HCT116 (cell line): ENCODE measurements around the gene C5orf24. TPM values are rescaled to one million over a fixed set of nuclear protein-coding genes. Genes with fewer than 3 reads are reported as not detected.

Experiments
- ATAC-seq: fragments of 200-7000 bp; cut with Tn5 transposase; 2 replicates; pipeline ENCODE4 v1.9.1; 2020; ENCODE audit warnings: mild to moderate bottlenecking, moderate library complexity
- BruUV-seq: library from RNA; stranded (reverse); fragments of 400-500 nt; replicated peaks from 2 replicates; lab custom pipeline; 2021; lab: Mats Ljungman, UMichigan
- CTCF ChIA-PET: fragments of 300-600 bp; sonication (Branson Sonifier 250); formaldehyde crosslinking; loops from one replicate; lab custom pipeline; 2021; ENCODE audit warnings: antibody characterized with exemption; lab: Charles Lee
- POLR2A ChIA-PET: fragments of 300-600, 350-600 bp; sonication (Branson Sonifier 250); formaldehyde crosslinking; loops from one replicate; lab custom pipeline; 2021; ENCODE audit warnings: antibody characterized with exemption; lab: Charles Lee
- RAD21 ChIA-PET, 2 experiments: fragments of 300-600 bp; sonication (Branson Sonifier 250); formaldehyde crosslinking; loops; one replicate each; lab custom pipeline; 2023; ENCODE audit warnings: low total read pairs in 2 of 2; ENCODE audit not compliant: uncharacterized antibody in 2 of 2, unreplicated experiment in 2 of 2, low non-redundant PET in 1 of 2; lab: Charles Lee
- DNase-seq: peaks from one replicate; pipeline ENCODE4 v3.0.0-alpha.2; 2010; ENCODE audit warnings: low read depth, low spot score
- H2AFZ ChIP-seq: fragments of 200-600 bp; shearing (Covaris generic), sonication (generic); 2 replicates; pipeline ENCODE4 v1.6.1; 2017; ENCODE audit warnings: low read depth, mixed run types, mixed read lengths, antibody characterized with exemption, low read length; ENCODE audit not compliant: poor library complexity, severe bottlenecking
- H3K27ac ChIP-seq: 2 replicates; pipeline ENCODE4 v1.5.1; 2012; ENCODE audit warnings: low read depth, low read length
- H3K27me3 ChIP-seq: fragments of 200-600 bp; sonication (generic); 2 replicates; pipeline ENCODE4 v1.6.1; 2016; ENCODE audit warnings: mixed run types, low read length, mixed read lengths; ENCODE audit not compliant: insufficient read depth
- H3K36me3 ChIP-seq, 2 experiments: fragments of 200-500 bp in 1 of 2; fragments of 200-600 bp in 1 of 2; sonication (Bioruptor generic) in 1 of 2; sonication (generic) in 1 of 2; 2 replicates each; pipeline versions ENCODE4 v1.5.1 to v1.6.1; 2014 to 2016; ENCODE audit warnings: low read length in 2 of 2, inconsistent platforms in 1 of 2, mixed read lengths in 1 of 2, mixed run types in 1 of 2; ENCODE audit not compliant: insufficient read depth in 2 of 2, control insufficient read depth in 1 of 2
- H3K4me1 ChIP-seq, 2 experiments: fragments of 200-600 bp in 1 of 2; sonication (generic) in 1 of 2; 2 replicates each; pipeline versions ENCODE4 v1.5.1 to v1.6.1; 2012 to 2017; ENCODE audit warnings: low read length in 2 of 2, inconsistent platforms in 1 of 2, mild to moderate bottlenecking in 1 of 2, mixed read lengths in 1 of 2, mixed run types in 1 of 2, moderate library complexity in 1 of 2; ENCODE audit not compliant: insufficient read depth in 2 of 2, control insufficient read depth in 1 of 2
- H3K4me2 ChIP-seq: fragments of 200-600 bp; sonication (generic); 2 replicates; pipeline ENCODE4 v1.6.1; 2017; ENCODE audit warnings: mixed run types, low read length, mixed read lengths
- H3K4me3 ChIP-seq, 2 experiments: fragments of 200-600 bp in 1 of 2; sonication (generic) in 1 of 2; replicated peaks in 1 of 2; 2 replicates each; pipeline ENCODE4 v1.5.1; 2011 to 2016; ENCODE audit warnings: low read length in 2 of 2, control low read depth in 1 of 2, low read depth in 1 of 2, mild to moderate bottlenecking in 1 of 2, mixed read lengths in 1 of 2, mixed run types in 1 of 2
- H3K79me2 ChIP-seq: fragments of 200-600 bp; sonication (generic); 2 replicates; pipeline ENCODE4 v1.6.1; 2017; ENCODE audit warnings: mild to moderate bottlenecking, mixed run types, low read length, moderate library complexity, mixed read lengths; ENCODE audit not compliant: insufficient read depth
- H3K9ac ChIP-seq: fragments of 200-600 bp; sonication (generic); 2 replicates; pipeline ENCODE4 v1.6.1; 2016; ENCODE audit warnings: low read length, mixed read lengths
- H3K9me2 ChIP-seq: fragments of 200-600 bp; sonication (generic), shearing (Covaris generic); 2 replicates; pipeline ENCODE4 v1.6.1; 2017; ENCODE audit warnings: mixed run types, mild to moderate bottlenecking, moderate library complexity; ENCODE audit not compliant: insufficient read depth
- H3K9me3 ChIP-seq, 2 experiments: fragments of 200-500 bp in 1 of 2; fragments of 200-600 bp in 1 of 2; sonication (Bioruptor generic) in 1 of 2; sonication (generic) in 1 of 2; 2 replicates each; pipeline ENCODE4 v1.6.1; 2014 to 2017; ENCODE audit warnings: low read length in 2 of 2, mixed read lengths in 2 of 2, inconsistent platforms in 1 of 2, low read depth in 1 of 2, mild to moderate bottlenecking in 1 of 2, mixed run types in 1 of 2, moderate library complexity in 1 of 2; ENCODE audit not compliant: control insufficient read depth in 1 of 2, insufficient read depth in 1 of 2
- H4K20me1 ChIP-seq: fragments of 200-600 bp; sonication (generic), shearing (Covaris generic); 2 replicates; pipeline ENCODE4 v1.6.1; 2017; ENCODE audit warnings: mixed run types, mild to moderate bottlenecking, moderate library complexity; ENCODE audit not compliant: insufficient read depth
- EZH2phosphoT487 ChIP-seq: fragments of 200-600 bp; IDR thresholded peaks from 2 replicates; pipeline ENCODE4 v1.6.1; 2018; ENCODE audit warnings: antibody characterized with exemption, borderline replicate concordance
- TCF7L2 ChIP-seq: IDR thresholded peaks from 2 replicates; pipeline ENCODE4 v1.7.0; 2011; ENCODE audit warnings: borderline replicate concordance, inconsistent platforms; ENCODE audit not compliant: insufficient read depth, insufficient read length; ENCODE audit errors: extremely low read depth
- intact Hi-C: fragments of 100-400 bp; cut with micrococcal nuclease; formaldehyde crosslinking; loops from 2 replicates; pipeline ENCODE4 v1.10.0; 2022
- total RNA-seq: library from RNA; stranded (reverse); gene quantifications from one replicate; pipeline ENCODE4 v1.2.1, GENCODE V29; 2021; ENCODE audit not compliant: unreplicated experiment
- TF ChIP-seq, protein P1 (sequence below): IDR thresholded peaks from 2 replicates; pipeline ENCODE4 v1.6.1; 2012; ENCODE audit warnings: low read depth

Gene C5orf24
- total RNA-seq, 1 experiment from 2014 or later = 46.9 TPM

DNA sequence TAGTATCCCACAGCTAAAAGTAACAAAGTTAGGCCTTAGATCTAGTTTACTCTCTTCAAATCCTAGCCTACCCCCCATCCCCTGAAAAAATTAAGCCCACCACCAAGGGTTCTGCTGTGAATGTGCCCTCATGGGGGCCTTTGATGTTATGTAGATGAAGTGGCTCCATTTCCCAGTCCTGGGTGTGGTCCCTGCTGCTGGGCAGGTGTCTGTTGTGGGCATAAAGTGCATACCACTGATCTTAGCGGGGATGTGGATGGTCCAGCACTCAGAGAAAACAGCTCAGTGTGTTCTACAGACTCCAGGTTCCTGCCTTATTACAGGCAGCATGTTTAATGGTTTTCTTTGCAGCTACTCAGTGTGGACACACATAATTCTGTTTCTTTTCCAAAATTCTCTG is 61.0 kb downstream of the C5orf24 start:
- no TSS peak for BruUV-seq
- Histone ChIP-seq H3K79me2 (peaks cover 18% of the 10 kb centered on the region), H2AFZ (no peak overlapping the region), H3K36me3 (peaks cover 2 to 15% of the 10 kb centered on the region in 2 experiments; a peak in 3 of 4 replicates), H3K4me2 (peak overlapping the region; percentile 96), H3K27me3 (no peaks in the 10 kb centered on the region), H3K27ac (peak overlapping the region; percentile 99), H4K20me1 (no peaks in the 10 kb centered on the region), H3K9ac (peak overlapping the region; percentile 97), H3K9me3 (no peaks in the 10 kb centered on the region), H3K9me2 (no peaks in the 10 kb centered on the region), H3K4me3 (peak overlapping the region; percentile 66 to 86), H3K4me1 (peaks cover 16 to 32% of the 10 kb centered on the region in 2 experiments)
- ChIA-PET CTCF (interaction anchor here (0.6 to 3.2 kb wide), 10 partner anchors 11 to 426 kb away, joined by 3 to 22 read pairs (median 3); partner anchors contain the start of gene CAMLG), RAD21 (interaction anchor here in 1 of 2 experiments (0.6 kb wide), 1 partner anchor 9 kb away, joined by 3 read pairs; no protein-coding TSS in a partner anchor), POLR2A (interaction anchor here (1.1 kb wide), 1 partner anchor 169 kb away, joined by 4 read pairs; the partner anchor contains the start of gene CAMLG)
- TF ChIP-seq EZH2phosphoT487 (no peak), TCF7L2 (peak; percentile 50)
- TF ChIP-seq, protein P1, sequence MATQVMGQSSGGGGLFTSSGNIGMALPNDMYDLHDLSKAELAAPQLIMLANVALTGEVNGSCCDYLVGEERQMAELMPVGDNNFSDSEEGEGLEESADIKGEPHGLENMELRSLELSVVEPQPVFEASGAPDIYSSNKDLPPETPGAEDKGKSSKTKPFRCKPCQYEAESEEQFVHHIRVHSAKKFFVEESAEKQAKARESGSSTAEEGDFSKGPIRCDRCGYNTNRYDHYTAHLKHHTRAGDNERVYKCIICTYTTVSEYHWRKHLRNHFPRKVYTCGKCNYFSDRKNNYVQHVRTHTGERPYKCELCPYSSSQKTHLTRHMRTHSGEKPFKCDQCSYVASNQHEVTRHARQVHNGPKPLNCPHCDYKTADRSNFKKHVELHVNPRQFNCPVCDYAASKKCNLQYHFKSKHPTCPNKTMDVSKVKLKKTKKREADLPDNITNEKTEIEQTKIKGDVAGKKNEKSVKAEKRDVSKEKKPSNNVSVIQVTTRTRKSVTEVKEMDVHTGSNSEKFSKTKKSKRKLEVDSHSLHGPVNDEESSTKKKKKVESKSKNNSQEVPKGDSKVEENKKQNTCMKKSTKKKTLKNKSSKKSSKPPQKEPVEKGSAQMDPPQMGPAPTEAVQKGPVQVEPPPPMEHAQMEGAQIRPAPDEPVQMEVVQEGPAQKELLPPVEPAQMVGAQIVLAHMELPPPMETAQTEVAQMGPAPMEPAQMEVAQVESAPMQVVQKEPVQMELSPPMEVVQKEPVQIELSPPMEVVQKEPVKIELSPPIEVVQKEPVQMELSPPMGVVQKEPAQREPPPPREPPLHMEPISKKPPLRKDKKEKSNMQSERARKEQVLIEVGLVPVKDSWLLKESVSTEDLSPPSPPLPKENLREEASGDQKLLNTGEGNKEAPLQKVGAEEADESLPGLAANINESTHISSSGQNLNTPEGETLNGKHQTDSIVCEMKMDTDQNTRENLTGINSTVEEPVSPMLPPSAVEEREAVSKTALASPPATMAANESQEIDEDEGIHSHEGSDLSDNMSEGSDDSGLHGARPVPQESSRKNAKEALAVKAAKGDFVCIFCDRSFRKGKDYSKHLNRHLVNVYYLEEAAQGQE = no peak
- intact Hi-C loops = loop anchor here (10.0 kb wide), 1 partner anchor 602 kb away; no protein-coding TSS in a partner anchor
- ATAC-seq = no peak
- peak; percentile 6 for DNase-seq

Other genes with a start within 250 kb of the C5orf24 start
- 40.7 TPM for gene SAR1B, start 213.1 kb upstream of the C5orf24 start, total RNA-seq
- 16.8 TPM for gene SEC24A, start 197.2 kb upstream of the C5orf24 start, total RNA-seq
- 29.3 TPM for gene CAMLG, start 107.4 kb upstream of the C5orf24 start, total RNA-seq
- 99.3 TPM for gene DDX46, start 87.2 kb upstream of the C5orf24 start, total RNA-seq
- gene TXNDC15, start 28.4 kb downstream of the C5orf24 start, total RNA-seq = 17.8 TPM
- 10.9 TPM for gene PCBD2, start 59.2 kb downstream of the C5orf24 start, total RNA-seq
- 1.7 TPM for gene CATSPER3, start 121.9 kb downstream of the C5orf24 start, total RNA-seq
- gene PITX1, start 188.3 kb downstream of the C5orf24 start, total RNA-seq = 31.0 TPM